HepG2 (cell line): ENCODE data around the gene ZFP36L2. TPM values are rescaled to one million over a fixed set of nuclear protein-coding genes. Genes with fewer than 3 reads are reported as not detected.
A peak's percentile ranks its signal among the peaks of the same experiment; 100 is the strongest.

Experiments
- ASH2L ChIP-seq: fragments of 300-600, 200-600 bp; sonication (generic); IDR thresholded peaks from 2 replicates; pipeline ENCODE4 v1.7.0; 2017; ENCODE audit warnings: low read depth, mild to moderate bottlenecking, moderate library complexity, mixed read lengths, low read length; ENCODE audit not compliant: insufficient read length
- BCL6 ChIP-seq: IDR thresholded peaks from 2 replicates; pipeline ENCODE4 v1.6.1; 2016; ENCODE audit warnings: missing genetic modification reagents, missing compliant biosample characterization
- CREB3 ChIP-seq: sonication (generic); formaldehyde crosslinking; IDR thresholded peaks from 2 replicates; pipeline ENCODE4 v1.5.0; 2020; ENCODE audit warnings: missing genetic modification reagents
- GABPB1 ChIP-seq: IDR thresholded peaks from 2 replicates; pipeline ENCODE4 v1.6.1; 2016; ENCODE audit warnings: mild to moderate bottlenecking, missing genetic modification reagents, moderate library complexity, missing compliant biosample characterization
- HIVEP1 ChIP-seq: sonication (generic); formaldehyde crosslinking; IDR thresholded peaks from 2 replicates; pipeline ENCODE4 v1.4.0; 2020; ENCODE audit warnings: mild to moderate bottlenecking, missing genetic modification reagents
- HNRNPK ChIP-seq: fragments of 200-400 bp; formaldehyde crosslinking; IDR thresholded peaks from 2 replicates; pipeline ENCODE4 v1.6.1; 2018; ENCODE audit warnings: low read length, low read depth, moderate library complexity, mild to moderate bottlenecking; ENCODE audit not compliant: poor library complexity, severe bottlenecking
- ISL2 ChIP-seq: sonication (generic); formaldehyde crosslinking; IDR thresholded peaks from 2 replicates; pipeline ENCODE4 v1.5.0; 2020; ENCODE audit warnings: missing genetic modification reagents
- KDM2A ChIP-seq: sonication (generic); formaldehyde crosslinking; IDR thresholded peaks from 2 replicates; pipeline ENCODE4 v1.4.0; 2020; ENCODE audit warnings: low read depth, missing genetic modification reagents, borderline replicate concordance
- LCORL ChIP-seq, 2 experiments: fragments of 450-650 bp in 1 of 2; sonication (generic) in 1 of 2; formaldehyde crosslinking in 1 of 2; IDR thresholded peaks; 2 replicates each; pipeline versions ENCODE4 v1.5.0 to v1.6.1; 2017 to 2020; ENCODE audit warnings: antibody characterized with exemption in 1 of 2, missing genetic modification reagents in 1 of 2
- PCBP2 ChIP-seq: fragments of 200-400 bp; formaldehyde crosslinking; optimal IDR thresholded peaks from 2 replicates; pipeline ENCODE3; 2018; ENCODE audit warnings: low read length, low read depth; ENCODE audit not compliant: poor library complexity, severe bottlenecking
- RAD51 ChIP-seq: fragments of 450-650 bp; IDR thresholded peaks from 2 replicates; pipeline ENCODE4 v1.6.1; 2016; ENCODE audit warnings: borderline replicate concordance
- TFDP1 ChIP-seq: IDR thresholded peaks from 2 replicates; pipeline ENCODE4 v1.6.1; 2016; ENCODE audit warnings: missing compliant biosample characterization, missing genetic modification reagents, borderline replicate concordance
- UBTF ChIP-seq: sonication (generic); formaldehyde crosslinking; IDR thresholded peaks from 2 replicates; pipeline ENCODE4 v1.4.0; 2020; ENCODE audit warnings: mild to moderate bottlenecking, missing genetic modification reagents
- ZFP1 ChIP-seq: IDR thresholded peaks from 2 replicates; pipeline ENCODE4 v1.6.1; 2016
- ZFP82 ChIP-seq: sonication (generic); formaldehyde crosslinking; IDR thresholded peaks from 2 replicates; pipeline ENCODE4 v1.5.1; 2020; ENCODE audit warnings: mild to moderate bottlenecking, missing genetic modification reagents, borderline replicate concordance
- ZNF281 ChIP-seq: sonication (generic); formaldehyde crosslinking; IDR thresholded peaks from 2 replicates; pipeline ENCODE4 v1.4.0; 2020; ENCODE audit warnings: missing genetic modification reagents, borderline replicate concordance
- ZNF451 ChIP-seq: sonication (generic); formaldehyde crosslinking; IDR thresholded peaks from 2 replicates; pipeline ENCODE4 v1.5.0; 2020; ENCODE audit warnings: mild to moderate bottlenecking, missing genetic modification reagents
- polyA plus RNA-seq, 8 experiments: library from polyadenylated mRNA; depleted of rRNA in 3 of 8; stranded (reverse) in 7 of 8; unstranded in 1 of 8; fragments of >200 nt; fragmentation: Illumina TruSeq in 4 of 8; extraction: Trizol in 4 of 8; gene quantifications; 2 replicates each; pipeline versions ENCODE4 v1.2.1 to v1.2.3, GENCODE V29; 2011 to 2016; ENCODE audit warnings: low read depth in 4 of 8, missing spikeins in 1 of 8, mixed read lengths in 1 of 8; ENCODE audit not compliant: insufficient read depth in 1 of 8
- total RNA-seq, 5 experiments: library from RNA; depleted of rRNA; stranded (reverse); fragments of >200 nt; fragmentation: Illumina TruSeq; extraction: Trizol; gene quantifications; 2 replicates each; pipeline ENCODE4 v1.2.3, GENCODE V29; 2016; ENCODE audit warnings: low read depth in 1 of 5
- TF ChIP-seq, protein P1 (sequence below): sonication (generic); formaldehyde crosslinking; conservative IDR thresholded peaks from 2 replicates; pipeline ENCODE4 v1.8.0; 2022; ENCODE audit warnings: low read depth, missing genetic modification reagents
- TF ChIP-seq, protein P2 (sequence below): IDR thresholded peaks from 2 replicates; pipeline ENCODE4 v1.6.1; 2016; ENCODE audit warnings: control low read depth

The ZFP36L2 gene
- total and polyA plus RNA-seq, 2 of the 13 experiments (the other 11 are each of a cell fraction or from before 2014, with no cell fraction given): 11.2 to 21.8 TPM

GRCh38 chr2:43184339-43184895 is 42.0 kb downstream of the ZFP36L2 start (continued):
- TF ChIP-seq TFDP1 (peak; percentile 46; the same call in 1 of the 2 replicates), ZNF451 (CRISPR knock-in tag) (no peak), ZNF281 (CRISPR knock-in tag) (peak; percentile 80; the same call in 1 of the 2 replicates), PCBP2 (no peak), ZFP82 (CRISPR knock-in tag) (0 out of 2 replicates have a peak, but pooled peaks have one; percentile 49), ASH2L (peak; percentile 39), UBTF (CRISPR knock-in tag) (peak; percentile 68), BCL6 (peak; percentile 96), KDM2A (CRISPR knock-in tag) (peak; percentile 82), CREB3 (CRISPR knock-in tag) (no peak), ISL2 (CRISPR knock-in tag) (peak; percentile 58; the same call in 1 of the 2 replicates), HNRNPK (no peak), LCORL (IDR thresholded peaks at IDR 0.05) (no peak), LCORL (CRISPR knock-in tag; IDR thresholded peaks at IDR 0.05) (peak; percentile 98), RAD51 (no peak), ZFP1 (CRISPR knock-in tag) (peak; percentile 74), HIVEP1 (CRISPR knock-in tag) (peak; percentile 84), GABPB1 (CRISPR knock-in tag) (peak; percentile 42)
- TF ChIP-seq, protein P1, sequence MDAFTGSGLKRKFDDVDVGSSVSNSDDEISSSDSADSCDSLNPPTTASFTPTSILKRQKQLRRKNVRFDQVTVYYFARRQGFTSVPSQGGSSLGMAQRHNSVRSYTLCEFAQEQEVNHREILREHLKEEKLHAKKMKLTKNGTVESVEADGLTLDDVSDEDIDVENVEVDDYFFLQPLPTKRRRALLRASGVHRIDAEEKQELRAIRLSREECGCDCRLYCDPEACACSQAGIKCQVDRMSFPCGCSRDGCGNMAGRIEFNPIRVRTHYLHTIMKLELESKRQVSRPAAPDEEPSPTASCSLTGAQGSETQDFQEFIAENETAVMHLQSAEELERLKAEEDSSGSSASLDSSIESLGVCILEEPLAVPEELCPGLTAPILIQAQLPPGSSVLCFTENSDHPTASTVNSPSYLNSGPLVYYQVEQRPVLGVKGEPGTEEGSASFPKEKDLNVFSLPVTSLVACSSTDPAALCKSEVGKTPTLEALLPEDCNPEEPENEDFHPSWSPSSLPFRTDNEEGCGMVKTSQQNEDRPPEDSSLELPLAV (CRISPR knock-in tag): no peak
- TF ChIP-seq, protein P2, sequence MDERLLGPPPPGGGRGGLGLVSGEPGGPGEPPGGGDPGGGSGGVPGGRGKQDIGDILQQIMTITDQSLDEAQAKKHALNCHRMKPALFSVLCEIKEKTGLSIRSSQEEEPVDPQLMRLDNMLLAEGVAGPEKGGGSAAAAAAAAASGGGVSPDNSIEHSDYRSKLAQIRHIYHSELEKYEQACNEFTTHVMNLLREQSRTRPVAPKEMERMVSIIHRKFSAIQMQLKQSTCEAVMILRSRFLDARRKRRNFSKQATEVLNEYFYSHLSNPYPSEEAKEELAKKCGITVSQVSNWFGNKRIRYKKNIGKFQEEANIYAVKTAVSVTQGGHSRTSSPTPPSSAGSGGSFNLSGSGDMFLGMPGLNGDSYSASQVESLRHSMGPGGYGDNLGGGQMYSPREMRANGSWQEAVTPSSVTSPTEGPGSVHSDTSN (CRISPR knock-in tag): no peak
